ENCODE measurements around the gene SHISAL1. TPM values are rescaled to one million over a fixed set of nuclear protein-coding genes. Genes with fewer than 3 reads are reported as not detected.

Gene SHISAL1
- total and polyA plus RNA-seq, 10 donors: 0.10 to 0.47 (median 0.22) TPM

GRCh38 chr22:44348971-44349560, 36.3 kb upstream of the SHISAL1 start:
- no peak for DNase-seq
- no peak overlapping the region for H3K4me3 ChIP-seq
- H3K9me3 ChIP-seq: no peaks in the 10 kb centered on the region
- WGBS, 5 donors: 75 to 79% (median 76%) methylated on average over 9 to 19 of the region's 19 CpGs
- H3K4me1 ChIP-seq: peaks cover 0 to 10% (median 0%) of the 10 kb centered on the region in 6 donors
- no peak overlapping the region for H3K27ac ChIP-seq
- intact Hi-C loops (cut with DNase I; ENCODE audit: low total_unique reads): no loop called here
- peaks cover 0 to 69% (median 20%) of the 10 kb centered on the region in 7 donors for H3K27me3 ChIP-seq (replicated peaks in 1 of 7)
- H3K36me3 ChIP-seq: no peaks in the 10 kb centered on the region
- TF ChIP-seq POLR2A (IDR thresholded peaks at IDR 0.05): no peak
- TF ChIP-seq POLR2AphosphoS5 (IDR thresholded peaks at IDR 0.05): no peak
- TF ChIP-seq CTCF (IDR thresholded peaks at IDR 0.05 in 8 of 11, conservative IDR thresholded peaks at IDR 0.05 in 3 of 11): no peak

- H3K4me3 ChIP-seq: no peak overlapping the region
- no peaks in the 10 kb centered on the region for H3K9me3 ChIP-seq
- H3K36me3 ChIP-seq: no peaks in the 10 kb centered on the region
- no peak overlapping the region for H3K27ac ChIP-seq
- H3K27me3 ChIP-seq (replicated peaks in 1 of 7): peaks cover 0 to 54% (median 20%) of the 10 kb centered on the region in 7 donors
- intact Hi-C loops (cut with DNase I; ENCODE audit: low total_unique reads): no loop called here
- 66 to 83% (median 80%) methylated on average over 3 to 6 of the region's 6 CpGs for WGBS, 5 donors
- H3K4me1 ChIP-seq: peaks cover 0 to 10% (median 0%) of the 10 kb centered on the region in 6 donors
- no peak for DNase-seq
- no peak for TF ChIP-seq POLR2AphosphoS5 (IDR thresholded peaks at IDR 0.05)
- TF ChIP-seq CTCF (IDR thresholded peaks at IDR 0.05 in 8 of 11, conservative IDR thresholded peaks at IDR 0.05 in 3 of 11): no peak
- no peak for TF ChIP-seq POLR2A (IDR thresholded peaks at IDR 0.05)
Observed at GRCh38 chr22:44347549-44347948, 34.8 kb upstream of the SHISAL1 start.

- Histone ChIP-seq H3K27me3 (replicated peaks in 1 of 7) (peaks cover 0 to 49% (median 16%) of the 10 kb centered on the region in 7 donors), H3K4me3 (no peak overlapping the region), H3K9me3 (no peaks in the 10 kb centered on the region), H3K36me3 (no peaks in the 10 kb centered on the region), H3K4me1 (peaks cover 0 to 6% (median 0%) of the 10 kb centered on the region in 6 donors), H3K27ac (no peak overlapping the region)
- DNase-seq: no peak
- TF ChIP-seq CTCF (IDR thresholded peaks at IDR 0.05 in 8 of 11, conservative IDR thresholded peaks at IDR 0.05 in 3 of 11): no peak
- TF ChIP-seq POLR2AphosphoS5 (IDR thresholded peaks at IDR 0.05): no peak
- no peak for TF ChIP-seq POLR2A (IDR thresholded peaks at IDR 0.05)
- intact Hi-C loops (cut with DNase I; ENCODE audit: low total_unique reads): no loop called here
- 64 to 81% (median 78%) methylated on average over 10 of the region's 10 CpGs for WGBS, 5 donors
Observed at GRCh38 chr22:44347080-44347479, 34.3 kb upstream of the SHISAL1 start.

GRCh38 chr22:44345872-44346271, 33.1 kb upstream of the SHISAL1 start:
- no peak overlapping the region for H3K27ac ChIP-seq
- intact Hi-C loops (cut with DNase I; ENCODE audit: low total_unique reads): no loop called here
- no peaks in the 10 kb centered on the region for H3K4me1 ChIP-seq
- 73 to 88% (median 81%) methylated on average over 3 of the region's 3 CpGs for WGBS, 5 donors
- no peaks in the 10 kb centered on the region for H3K9me3 ChIP-seq
- no peak for DNase-seq
- no peak for TF ChIP-seq CTCF (IDR thresholded peaks at IDR 0.05 in 8 of 11, conservative IDR thresholded peaks at IDR 0.05 in 3 of 11)
- TF ChIP-seq POLR2A (IDR thresholded peaks at IDR 0.05): no peak
- no peak for TF ChIP-seq POLR2AphosphoS5 (IDR thresholded peaks at IDR 0.05)
- H3K27me3 ChIP-seq (replicated peaks in 1 of 7): peaks cover 0 to 37% (median 9%) of the 10 kb centered on the region in 7 donors
- no peaks in the 10 kb centered on the region for H3K36me3 ChIP-seq
- no peak overlapping the region for H3K4me3 ChIP-seq
